ENCODE measurements around the gene ALKBH4. TPM values are rescaled to one million over a fixed set of nuclear protein-coding genes. Genes with fewer than 3 reads are reported as not detected.
A peak's percentile ranks its signal among the peaks of the same experiment; 100 is the strongest.
"Not testable (repeated sequence)": the region's sequence is repeated elsewhere in the genome, so short reads cannot be mapped to it uniquely, and the experiment has no call there.

ALKBH4 gene
- total RNA-seq, 2 donors from 2014 or later: 7.1 to 7.2 TPM

- ATAC-seq; intact Hi-C loops (cut with DNase I): not testable (repeated sequence)
- DNase-seq: peak; percentile 26
These were observed 15.4 kb upstream of the ALKBH4 start for GRCh38 chr7:102479982-102480637.

DNA sequence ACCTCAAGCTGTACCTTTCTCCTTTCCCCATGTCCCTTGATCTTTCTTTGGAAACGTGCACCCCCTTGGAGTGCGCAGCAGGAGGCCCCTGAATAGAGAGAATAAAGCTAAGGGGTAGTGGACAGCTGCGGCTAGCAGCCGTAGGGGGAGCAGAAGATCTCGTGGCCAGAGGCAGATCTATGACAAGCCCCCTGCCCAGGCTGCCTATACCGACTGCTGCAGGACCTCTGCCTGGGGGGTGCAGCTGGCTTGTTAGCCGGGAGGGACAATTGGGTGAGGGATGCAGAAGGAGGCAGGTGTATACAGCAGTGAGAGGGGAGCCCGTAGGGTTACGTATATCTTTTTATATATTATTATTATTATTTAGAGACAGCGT is 14.5 kb upstream of the ALKBH4 start:
- peak; percentile 2 to 49 for ATAC-seq
- intact Hi-C loops (cut with DNase I); DNase-seq: not testable (repeated sequence)

DNA sequence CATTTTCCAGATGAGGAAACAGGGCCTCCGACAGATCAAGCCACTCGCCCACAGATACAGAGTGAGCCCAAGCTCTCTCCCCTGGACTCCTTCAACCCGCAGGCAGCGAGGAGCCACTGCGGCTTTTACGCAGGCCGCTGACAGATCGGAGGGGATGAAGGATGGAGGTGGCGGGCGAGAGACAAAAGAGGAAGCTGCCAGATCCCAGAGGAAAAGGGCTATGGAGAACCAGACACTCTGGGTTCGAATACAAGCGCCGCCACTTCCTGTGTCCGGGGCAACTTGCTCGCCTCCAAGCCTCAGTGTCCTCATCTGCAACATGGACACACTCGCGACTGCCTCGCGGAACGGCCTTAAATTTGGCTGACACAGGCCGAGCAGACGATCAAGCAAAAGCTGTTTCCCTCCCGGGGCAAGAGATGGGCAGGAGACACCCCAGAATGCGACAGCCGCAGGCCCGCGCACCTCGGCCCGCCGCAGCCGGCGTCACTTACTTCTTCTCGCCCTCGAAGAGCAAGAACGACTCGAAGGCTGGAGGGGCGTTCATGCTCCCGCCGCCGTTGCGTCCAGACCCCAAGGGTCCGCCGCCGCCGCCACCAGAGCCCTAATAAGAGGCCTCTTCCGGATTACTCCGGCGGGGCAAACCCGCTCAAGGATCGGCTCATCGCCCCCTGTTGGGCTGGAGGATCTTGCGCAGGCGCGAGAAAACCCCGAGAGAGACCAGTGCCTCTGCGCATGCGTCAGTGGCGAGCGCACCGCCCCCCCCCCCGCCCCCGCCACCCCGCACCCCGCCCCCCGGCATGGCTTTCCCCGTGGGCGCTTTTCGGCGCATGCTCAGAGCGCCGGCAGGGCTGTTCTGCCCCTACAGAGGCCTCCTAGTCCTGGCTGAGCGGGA is 13.9 kb upstream of the ALKBH4 start, which contains the start of gene POLR2J:
Gene POLR2J, minus strand, starts transcription at position 609 of the 895 bp plus-strand sequence. Its CDS starts 62 bp downstream, at position 547.
- peak; percentile 95 to 97 for ATAC-seq
- peak; percentile 72 for DNase-seq
- intact Hi-C loops (cut with DNase I): not testable (repeated sequence)

DNA sequence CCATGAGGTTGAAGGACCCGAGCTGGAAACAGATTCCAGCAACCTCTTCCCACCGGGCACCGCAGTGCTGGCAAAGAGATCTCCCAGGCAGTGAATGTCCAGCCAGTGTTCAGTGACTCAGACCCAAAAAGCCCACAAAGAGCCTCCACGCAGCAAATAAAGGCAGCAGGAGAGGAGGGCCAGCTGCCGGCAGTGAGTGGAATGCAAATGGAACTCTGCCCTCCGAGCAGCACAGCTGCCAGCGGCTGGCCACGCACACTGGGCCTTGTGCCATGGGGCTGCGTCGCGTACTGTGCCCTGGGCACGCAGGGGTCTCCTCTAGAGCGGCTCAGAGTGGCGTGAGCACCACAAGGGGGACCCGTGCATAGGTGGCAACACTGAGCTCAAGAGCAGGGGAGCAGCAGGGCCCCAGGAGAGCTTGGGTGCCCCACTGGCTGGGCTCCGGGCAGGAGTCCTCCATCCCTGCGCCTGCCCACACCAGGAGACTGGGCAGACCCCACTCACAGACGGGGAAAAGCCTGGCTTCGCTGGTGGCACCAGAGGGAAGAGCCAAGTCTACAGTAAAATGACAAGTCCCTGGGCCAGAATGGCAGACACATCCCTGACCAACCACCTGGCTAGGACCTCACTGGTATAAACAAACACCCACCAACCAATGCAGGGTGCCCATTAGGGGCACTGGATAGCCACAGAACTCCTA is 10.2 kb upstream of the ALKBH4 start:
- ATAC-seq; intact Hi-C loops (cut with DNase I); DNase-seq: not testable (repeated sequence)

DNA sequence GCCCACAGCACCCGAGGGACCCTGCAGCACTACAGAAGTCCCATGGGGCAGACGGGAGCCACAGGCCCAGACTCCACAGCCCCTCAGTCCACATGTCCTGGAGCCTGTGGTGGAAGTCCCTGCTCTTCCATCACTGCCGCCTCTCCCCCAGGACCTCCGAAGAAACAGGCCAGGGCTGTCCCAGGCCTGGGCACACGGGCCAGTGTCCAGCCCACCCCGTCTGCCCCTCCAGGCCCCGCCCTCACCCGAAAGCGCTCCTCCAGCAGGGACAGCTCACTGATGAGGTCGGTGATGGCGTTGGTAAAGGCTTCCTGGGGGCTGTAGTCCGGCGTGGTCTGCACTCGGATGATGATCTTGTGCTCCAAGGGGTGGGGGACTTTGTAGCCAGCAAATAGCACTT is 9.5 kb upstream of the ALKBH4 start:
- DNase-seq: peak; percentile 10
- ATAC-seq; intact Hi-C loops (cut with DNase I): not testable (repeated sequence)

GRCh38 chr7:102473271-102473991 is 8.8 kb upstream of the ALKBH4 start:
- intact Hi-C loops (cut with DNase I): no loop called here
- ATAC-seq: no peak
- peak; percentile 12 for DNase-seq

DNA sequence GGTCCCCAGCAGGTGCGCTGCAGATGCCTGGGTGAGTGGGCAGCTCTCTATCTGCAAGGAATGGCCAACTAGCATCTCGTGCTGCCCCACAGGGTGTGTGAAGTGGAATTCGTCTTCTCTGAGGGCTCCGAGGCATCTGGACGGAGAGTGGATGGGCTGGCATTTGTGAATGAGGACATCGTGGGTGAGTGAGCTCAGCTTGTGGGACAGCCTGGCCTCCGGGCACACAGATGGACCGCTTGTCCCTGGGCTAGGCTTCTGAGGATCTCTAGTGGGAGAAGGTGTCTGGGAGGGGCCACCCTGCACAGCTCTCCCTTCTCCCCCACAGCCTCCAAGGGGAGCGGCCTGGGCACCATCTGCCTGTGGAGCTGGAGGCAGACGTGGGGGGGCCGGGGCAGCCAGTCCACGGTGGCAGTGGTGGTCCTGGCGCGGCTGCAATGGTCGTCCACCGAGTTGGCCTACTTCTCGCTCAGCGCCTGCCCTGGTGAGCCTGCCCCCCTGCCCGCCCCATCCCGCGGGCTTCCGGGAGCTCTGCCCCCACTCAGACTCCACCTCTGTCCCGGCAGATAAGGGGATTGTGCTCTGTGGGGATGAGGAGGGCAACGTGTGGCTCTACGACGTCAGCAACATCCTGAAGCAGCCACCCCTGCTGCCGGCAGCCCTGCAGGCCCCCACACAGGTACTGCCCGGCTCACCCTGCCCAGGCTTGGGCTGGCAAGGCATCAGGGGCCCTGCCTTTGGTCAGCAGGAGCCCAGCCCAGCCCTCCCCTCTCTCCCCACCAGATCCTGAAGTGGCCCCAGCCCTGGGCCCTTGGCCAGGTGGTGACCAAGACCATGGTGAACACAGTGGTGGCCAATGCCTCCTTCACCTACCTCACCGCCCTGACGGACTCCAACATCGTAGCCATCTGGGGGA is 7.7 kb upstream of the ALKBH4 start:
- intact Hi-C loops (cut with DNase I): no loop called here
- DNase-seq: peak; percentile 18
- ATAC-seq: no peak

- no peak for ATAC-seq
- intact Hi-C loops (cut with DNase I): no loop called here
- DNase-seq: peak; percentile 14
These were observed 7.1 kb upstream of the ALKBH4 start for GRCh38 chr7:102471791-102472125.

DNA sequence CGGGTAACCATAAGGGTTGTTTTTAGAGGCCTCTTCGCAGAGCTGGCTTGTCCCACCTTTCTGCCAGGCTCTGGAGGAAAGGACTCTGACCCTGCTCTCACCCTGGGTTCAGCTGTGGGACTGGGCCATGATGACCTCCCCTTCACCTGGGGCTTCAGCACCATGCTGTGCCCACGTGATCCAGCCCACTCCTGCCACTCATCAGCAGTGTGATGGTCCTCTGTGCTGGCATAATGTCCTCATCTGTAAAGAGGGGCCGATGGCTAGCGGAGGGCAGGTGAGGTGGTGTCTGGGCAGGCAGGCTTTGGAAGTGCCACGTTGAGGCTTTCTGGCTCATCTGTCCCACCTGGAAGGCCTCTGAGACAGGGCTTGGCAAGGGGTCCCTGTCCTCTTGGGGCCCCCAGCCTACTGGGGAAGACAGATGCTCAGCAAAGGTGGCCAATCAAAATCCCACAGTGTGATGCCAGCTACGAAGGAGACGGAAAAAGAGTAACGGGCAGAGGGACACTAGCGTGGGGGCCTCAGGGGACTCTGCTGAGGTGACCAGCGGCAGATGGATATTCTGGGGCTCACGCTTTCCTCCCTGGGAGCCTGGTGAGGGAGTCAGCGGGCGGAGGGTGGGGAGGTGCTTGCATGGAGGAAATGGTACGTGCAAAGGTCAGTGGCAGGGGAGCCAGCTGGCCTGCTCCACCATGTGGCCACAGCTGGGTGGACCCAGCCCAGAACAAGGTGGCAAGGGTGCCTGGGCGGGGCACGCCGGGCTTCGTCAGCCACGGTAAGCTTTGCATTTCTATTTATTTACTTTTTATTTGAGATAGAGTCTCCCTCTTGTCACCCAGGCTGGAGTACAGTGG is 5.5 kb upstream of the ALKBH4 start:
- ATAC-seq (no peak), DNase-seq (peak; percentile 20)
- intact Hi-C loops (cut with DNase I): no loop called here

- intact Hi-C loops (cut with DNase I): no loop called here
- no peak for ATAC-seq
These were observed 4.8 kb upstream of the ALKBH4 start for GRCh38 chr7:102469351-102469971.

DNA sequence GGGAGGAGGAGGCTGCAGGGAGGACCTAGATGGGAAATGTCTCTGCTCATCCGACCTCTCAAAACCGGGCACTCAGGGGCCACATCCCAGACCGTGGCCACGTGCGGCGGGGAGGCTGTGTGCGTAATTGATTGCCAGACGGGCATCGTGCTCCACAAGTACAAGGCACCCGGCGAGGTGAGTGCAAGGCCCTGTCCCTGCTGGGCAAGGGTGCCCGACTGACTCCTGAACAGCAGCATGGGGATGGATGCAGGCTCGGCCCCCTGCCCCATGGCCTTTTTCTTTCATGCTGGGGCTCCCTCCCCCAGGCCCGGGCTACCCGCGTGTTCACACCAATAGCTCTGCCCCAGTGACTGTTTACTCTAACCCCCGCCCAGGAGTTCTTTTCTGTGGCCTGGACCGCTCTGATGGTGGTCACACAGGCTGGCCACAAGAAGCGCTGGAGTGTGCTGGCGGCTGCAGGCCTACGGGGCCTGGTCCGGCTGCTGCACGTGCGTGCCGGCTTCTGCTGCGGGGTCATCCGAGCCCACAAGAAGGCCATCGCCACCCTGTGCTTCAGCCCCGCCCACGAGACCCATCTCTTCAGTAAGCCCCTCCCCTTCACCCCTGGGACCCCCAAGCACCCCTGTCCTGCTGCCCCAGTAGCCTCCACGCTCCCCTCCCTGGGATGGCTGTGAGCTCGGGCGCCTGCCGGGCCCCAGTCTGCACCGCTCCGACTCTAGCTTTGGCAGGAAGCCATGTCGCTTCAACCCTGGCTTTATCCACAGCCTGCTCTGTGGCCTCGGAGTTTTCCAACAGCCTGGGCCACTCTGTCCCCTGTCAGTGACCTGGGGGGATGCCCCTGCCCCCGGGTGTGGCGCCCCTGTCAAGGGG is 4.1 kb upstream of the ALKBH4 start:
- intact Hi-C loops (cut with DNase I): no loop called here
- DNase-seq: peak; percentile 28

More at GRCh38 chr7:102469351-102469971, 4.8 kb upstream of the ALKBH4 start:
- peak; percentile 20 for DNase-seq

DNA sequence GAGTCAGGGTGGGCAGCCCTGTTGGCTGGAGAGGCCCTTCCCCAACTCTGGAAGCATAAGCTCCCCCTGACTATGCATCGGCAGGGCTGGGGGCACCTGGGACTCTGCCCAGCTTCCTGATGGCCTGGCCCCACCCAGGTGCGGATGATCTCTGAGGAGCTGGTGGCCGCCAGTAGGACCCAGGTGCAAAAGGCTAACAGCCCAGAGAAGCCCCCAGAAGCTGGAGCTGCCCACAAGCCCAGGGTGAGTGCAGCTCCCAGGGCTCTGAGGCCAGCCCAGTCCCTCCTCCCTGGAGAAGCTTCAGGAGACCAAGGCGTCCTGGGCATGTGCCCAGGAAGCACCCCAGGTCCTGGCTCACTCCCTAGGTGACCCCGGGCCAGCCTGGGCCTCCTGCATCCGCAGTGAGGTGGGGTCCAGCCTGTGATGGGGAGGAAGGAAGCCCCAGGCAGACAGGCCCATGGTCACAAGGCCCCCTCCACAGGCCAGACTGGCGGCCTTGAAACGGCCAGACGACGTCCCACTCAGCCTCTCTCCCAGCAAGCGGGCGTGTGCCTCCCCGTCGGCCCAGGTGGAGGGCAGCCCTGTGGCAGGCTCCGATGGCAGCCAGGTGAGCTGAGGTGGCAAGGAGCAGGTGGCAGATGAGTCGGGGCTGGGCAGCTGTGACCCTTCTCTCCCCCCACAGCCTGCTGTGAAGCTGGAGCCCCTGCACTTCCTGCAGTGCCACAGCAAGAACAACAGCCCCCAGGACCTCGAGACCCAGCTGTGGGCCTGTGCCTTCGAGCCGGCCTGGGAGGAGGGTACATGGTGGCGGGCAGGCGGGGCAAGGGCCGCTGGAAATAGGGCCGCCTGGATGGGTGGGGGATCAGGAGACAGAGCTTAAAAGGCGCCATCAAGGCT is 3.2 kb upstream of the ALKBH4 start:
- DNase-seq: peak; percentile 21
- no peak for ATAC-seq
- intact Hi-C loops (cut with DNase I): no loop called here

More for the DNA sequence above, 4.1 kb upstream of the ALKBH4 start:
- ATAC-seq: no peak

- intact Hi-C loops (cut with DNase I): no loop called here
- DNase-seq (peak; percentile 10), ATAC-seq (no peak)
These were observed 1.4 kb upstream of the ALKBH4 start for GRCh38 chr7:102466097-102466496.

- ATAC-seq (peak; percentile 5 to 7), DNase-seq (no peak)
- intact Hi-C loops (cut with DNase I): no loop called here
These were observed 654 bp downstream of the ALKBH4 start for GRCh38 chr7:102463841-102464576.

Data from left cardiac atrium (tissue), 4 donors.